Upper lobe of left lung (tissue), 4 donors: Measurements from ENCODE around the gene DLGAP1.

Experiments used
- CTCF ChIP-seq, 6 experiments: fragments of 450-650 bp in 4 of 6; fragments of 200-600 bp in 2 of 6; sonication (generic) in 2 of 6; IDR thresholded peaks; one replicate each; pipeline ENCODE4 v1.5.1; 2016 to 2019; ENCODE audit warnings: antibody characterized with exemption in 6 of 6
- EP300 ChIP-seq, 4 donors: sonication (generic); formaldehyde crosslinking; IDR thresholded peaks; one replicate each; pipeline ENCODE4 v1.5.1; 2017; ENCODE audit warnings: antibody characterized with exemption in 4 of 4, control low read depth in 2 of 4
- POLR2A ChIP-seq, 4 donors: fragments of 450-650 bp; IDR thresholded peaks; one replicate each; pipeline ENCODE4 v1.5.1; 2016 to 2017; ENCODE audit warnings: antibody characterized with exemption in 4 of 4, mild to moderate bottlenecking in 2 of 4

- no peak for TF ChIP-seq POLR2A (IDR thresholded peaks at IDR 0.05)
- no peak for TF ChIP-seq CTCF (IDR thresholded peaks at IDR 0.05)
- no peak for TF ChIP-seq EP300 (IDR thresholded peaks at IDR 0.05)
Measured at GRCh38 chr18:4412286-4412685, 42.8 kb downstream of the DLGAP1 start.
